Brain pericyte (primary cell): ENCODE measurements around the gene PGGHG.
"Not testable (repeated sequence)": the region's sequence is repeated elsewhere in the genome, so short reads cannot be mapped to it uniquely, and the experiment has no call there.

ENCODE experiments used
- DNase-seq: peaks from one replicate; pipeline ENCODE4 v3.0.0-alpha.2; 2012; ENCODE audit warnings: low read depth, low spot score

The PGGHG gene

DNA sequence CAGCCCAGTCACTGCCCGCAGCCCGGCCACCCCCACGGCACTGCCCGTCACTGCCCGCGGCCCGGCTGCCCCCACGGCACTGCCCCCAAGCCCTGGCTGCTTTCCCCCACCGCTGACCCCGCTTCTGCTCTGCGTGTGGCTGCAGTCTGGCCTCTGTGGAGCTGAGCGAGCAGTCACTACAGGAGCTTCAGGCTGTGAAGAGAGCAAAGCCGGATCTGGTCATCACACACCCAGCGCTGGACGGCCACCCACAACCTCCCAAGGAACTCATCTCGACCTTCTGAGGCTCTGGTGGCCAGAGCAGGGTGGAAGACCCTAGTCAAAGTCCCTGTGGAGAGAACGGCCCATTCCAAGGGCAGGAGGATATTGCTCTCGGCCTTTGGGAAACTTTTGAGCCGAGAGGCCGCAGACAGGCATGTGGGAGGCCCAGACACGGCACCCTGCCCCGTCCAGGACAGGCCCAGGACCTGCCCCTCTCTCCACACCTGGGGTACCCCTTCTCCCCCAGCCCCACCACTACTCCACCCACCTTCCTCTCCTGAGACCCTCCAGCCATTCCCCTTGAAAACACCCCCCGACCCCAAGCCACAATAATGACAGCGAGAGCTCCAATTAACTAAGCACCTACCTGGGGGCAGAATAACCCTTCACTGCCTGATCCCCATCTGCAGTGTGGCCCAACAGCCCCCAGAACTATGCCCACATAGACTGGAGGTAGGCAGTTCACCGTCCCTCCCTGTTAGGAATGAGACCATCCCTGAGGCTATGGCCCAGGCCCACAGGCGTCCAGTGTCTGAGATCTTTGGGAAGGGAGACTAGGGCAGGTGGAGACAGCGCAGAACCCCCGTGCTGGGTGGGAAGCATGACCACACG, 3.7 kb upstream of the PGGHG start:
- DNase-seq = no peak

DNA sequence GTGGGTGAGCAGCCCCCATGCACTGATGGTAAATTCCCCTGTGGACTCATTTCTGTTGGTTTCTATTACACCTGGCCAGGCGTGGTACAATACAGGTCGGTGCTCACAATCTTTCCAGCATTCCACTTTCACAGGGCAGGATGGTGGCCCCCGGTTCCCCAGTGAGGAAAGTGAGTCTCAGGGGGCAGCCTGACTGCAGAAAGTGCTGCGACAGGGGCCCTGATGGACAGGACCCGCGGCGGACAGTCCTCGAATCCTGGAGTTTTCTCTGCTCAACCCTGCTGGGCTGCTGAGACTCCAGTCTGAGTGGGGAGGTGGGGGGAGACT, 3.1 kb upstream of the PGGHG start:
- no peak for DNase-seq

DNA sequence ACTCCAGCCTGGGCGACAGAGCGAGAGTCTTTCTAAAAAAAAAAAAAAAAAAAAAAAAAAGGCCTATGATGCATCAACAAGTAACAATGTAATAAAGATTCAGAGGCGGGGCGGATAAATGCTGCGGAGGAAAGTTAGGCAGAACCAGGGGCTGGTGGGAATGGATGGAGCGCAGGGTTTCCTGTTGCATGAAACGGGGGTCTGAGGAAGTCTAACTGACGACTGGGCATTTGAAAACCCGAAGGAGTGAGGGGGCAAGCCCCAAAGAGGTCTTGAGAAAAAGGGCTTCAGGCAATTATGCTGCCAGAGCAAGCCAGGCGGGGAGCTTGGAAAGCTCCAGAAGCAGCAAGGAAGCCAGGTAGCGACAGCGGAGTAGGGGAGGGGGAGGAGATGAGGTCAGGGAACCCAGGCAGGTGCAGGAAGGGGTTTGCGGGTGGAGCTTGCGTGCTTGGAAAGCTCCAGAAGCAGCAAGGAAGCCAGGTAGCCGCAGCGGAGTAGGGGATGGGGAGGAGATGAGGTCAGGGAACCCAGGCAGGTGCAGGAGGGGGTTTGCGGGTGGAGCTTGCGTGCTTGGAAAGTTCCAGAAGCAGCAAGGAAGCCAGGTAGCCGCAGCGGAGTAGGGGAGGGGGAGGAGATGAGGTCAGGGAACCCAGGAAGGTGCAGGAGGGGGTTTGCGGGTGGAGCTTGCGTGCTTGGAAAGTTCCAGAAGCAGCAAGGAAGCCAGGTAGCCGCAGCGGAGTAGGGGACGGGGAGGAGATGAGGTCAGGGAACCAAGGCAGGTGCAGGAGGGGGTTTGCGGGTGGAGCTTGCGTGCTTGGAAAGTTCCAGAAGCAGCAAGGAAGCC, 1.7 kb upstream of the PGGHG start:
- not testable (repeated sequence) for DNase-seq

DNA sequence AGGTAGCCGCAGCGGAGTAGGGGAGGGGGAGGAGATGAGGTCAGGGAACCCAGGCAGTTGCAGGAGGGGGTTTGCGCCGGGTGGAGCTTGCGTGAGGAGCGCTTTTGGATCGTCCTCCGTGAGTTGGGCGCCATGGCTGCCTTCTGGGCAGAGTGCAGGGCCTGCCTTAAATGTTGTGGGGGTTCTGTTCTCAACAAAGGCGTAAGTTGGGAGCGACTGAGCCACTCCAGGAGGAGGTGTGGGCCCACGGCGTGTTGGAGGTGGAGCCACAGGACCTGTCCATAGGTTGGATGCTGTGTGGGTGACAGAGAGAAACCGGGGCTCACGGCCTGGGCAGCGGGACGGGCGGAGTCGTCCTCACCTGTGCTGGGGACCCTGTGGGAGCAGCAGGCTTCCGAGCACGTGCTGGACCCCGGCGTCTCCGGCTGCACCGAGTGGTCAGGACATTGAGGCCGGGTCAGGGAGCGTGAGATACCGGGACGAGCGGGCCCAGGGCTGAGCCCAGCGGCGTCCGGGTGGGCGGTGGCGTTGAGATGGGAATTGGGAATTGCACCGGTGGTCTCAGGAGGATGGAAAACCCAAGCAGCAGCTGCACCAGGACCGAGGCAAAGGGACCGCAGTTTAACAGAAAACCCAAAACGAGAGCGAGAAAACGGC, 977 bp upstream of the PGGHG start:
- no peak for DNase-seq

DNA sequence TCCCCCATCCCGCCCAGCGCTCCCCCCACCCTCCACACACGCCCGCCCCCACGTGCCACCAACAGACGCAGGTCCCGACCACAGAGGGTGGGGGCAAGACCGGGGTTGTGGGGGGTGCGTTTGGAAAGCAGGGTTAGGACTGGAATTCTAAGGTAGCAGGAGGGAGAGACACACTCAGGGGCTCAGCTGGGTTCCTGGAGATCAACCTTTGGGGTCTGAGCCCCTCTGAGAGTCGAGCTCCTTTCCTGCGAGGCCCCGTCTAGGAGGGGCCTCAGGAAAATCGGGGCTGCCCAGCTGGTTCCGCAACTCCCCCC, 429 bp downstream of the PGGHG start:
- DNase-seq = no peak

DNA sequence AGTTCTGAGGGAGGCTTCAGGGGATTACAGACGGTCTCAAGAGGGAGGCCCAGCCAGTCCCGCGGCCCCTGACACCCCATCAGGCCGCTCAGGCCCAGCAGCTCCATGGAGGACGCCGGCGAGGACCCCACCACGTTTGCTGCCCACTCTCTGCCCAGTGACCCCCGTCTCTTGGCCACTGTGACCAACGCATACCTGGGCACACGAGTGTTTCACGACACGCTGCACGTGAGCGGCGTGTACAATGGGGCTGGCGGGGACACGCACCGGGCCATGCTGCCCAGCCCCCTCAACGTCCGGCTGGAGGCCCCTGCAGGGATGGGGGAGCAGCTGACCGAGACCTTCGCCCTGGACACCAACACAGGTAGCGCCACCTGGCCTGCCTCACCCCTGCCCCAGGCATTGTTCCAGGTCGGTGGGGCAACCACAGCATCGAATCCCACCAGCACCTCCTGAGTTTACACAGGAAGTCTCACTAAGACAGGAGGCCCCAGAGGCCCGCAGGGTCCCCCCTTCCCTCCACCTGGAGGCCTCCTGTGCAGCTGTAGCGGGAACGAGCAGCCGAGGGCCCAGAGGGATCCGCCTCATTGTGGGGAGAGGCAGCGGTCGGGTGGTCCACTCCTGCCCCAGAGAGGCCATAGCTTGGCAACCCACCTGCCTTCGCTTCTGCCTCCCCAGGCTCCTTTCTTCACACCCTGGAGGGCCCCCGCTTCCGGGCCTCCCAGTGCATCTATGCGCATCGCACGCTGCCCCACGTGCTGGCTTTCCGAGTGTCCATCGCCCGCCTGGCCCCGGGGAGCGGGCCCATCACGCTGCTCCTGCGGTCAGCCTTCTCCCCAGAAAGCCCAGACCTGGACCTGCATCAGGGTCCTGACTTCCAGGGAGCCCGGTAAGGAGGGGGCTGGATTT, 1.0 kb downstream of the PGGHG start:
- no peak for DNase-seq

DNA sequence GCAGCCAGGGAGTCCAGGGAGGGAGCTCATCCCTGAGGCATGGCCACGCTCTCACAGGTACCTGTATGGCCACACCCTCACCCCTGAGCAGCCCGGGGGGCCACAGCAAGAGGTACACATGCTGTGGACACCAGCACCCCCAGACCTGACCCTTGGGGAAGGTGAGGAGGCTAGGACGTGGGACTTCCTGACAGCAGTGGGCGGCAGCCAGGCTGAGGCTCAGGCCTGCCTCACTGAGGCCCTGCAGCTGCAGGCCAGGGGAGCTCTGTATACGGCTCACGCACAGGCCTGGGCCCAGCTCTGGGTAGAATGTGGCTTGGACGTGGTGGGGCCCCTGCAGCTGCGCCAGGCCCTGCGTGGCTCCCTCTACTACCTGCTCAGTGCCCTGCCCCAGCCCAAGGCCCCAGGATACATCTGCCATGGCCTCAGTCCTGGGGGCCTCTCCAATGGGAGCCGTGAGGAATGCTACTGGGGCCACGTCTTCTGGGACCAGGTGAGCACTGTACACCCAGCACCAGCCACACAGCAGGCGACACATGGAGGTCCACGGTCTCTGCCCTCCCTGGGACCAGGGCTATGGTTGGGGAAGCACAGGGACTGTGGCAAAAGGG, 1.8 kb downstream of the PGGHG start:
- no peak for DNase-seq

DNA sequence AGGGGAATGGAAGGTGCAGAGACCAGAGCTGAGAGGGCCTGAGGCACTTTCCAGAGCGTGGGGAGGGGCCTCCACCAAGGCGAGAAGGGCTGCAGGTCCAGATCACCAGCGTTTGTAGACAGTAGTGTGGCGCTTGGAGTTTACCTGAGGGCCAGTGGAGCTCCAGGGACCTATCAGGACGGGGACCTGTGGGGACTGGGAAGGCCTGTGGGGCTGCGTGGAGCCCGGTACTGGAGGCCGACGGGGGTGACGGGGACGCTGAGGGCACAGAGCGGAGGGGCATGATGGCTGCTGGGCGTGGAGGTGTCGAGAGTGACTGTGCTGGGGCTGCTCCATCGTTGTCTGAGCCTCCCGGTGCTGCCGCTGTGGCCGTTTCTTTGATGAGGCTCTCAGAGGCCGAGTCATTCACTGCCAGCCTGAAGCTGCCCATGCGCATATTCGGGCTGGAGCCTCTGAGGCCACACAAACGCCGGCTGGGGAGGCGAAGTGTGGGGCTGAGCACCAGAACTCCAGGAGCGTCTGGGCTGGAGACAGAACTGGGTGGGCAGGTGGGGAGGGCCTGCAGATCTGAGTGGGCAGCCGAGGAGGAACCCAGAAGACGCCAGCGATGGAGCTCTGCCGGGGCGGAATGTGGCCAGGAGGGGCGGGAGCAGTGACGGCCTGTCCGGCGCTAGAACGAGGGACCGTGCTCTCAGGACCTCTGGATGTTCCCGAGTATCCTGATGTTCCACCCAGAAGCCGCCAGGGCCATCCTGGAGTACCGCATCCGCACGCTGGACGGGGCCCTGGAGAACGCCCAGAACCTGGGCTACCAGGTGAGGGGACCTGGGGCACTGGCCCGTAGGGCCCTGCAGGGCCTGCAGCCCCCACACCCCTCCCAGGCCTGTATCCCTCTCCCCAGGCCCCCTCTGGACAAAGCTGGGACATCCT, 2.6 kb downstream of the PGGHG start:
- no peak for DNase-seq

DNA sequence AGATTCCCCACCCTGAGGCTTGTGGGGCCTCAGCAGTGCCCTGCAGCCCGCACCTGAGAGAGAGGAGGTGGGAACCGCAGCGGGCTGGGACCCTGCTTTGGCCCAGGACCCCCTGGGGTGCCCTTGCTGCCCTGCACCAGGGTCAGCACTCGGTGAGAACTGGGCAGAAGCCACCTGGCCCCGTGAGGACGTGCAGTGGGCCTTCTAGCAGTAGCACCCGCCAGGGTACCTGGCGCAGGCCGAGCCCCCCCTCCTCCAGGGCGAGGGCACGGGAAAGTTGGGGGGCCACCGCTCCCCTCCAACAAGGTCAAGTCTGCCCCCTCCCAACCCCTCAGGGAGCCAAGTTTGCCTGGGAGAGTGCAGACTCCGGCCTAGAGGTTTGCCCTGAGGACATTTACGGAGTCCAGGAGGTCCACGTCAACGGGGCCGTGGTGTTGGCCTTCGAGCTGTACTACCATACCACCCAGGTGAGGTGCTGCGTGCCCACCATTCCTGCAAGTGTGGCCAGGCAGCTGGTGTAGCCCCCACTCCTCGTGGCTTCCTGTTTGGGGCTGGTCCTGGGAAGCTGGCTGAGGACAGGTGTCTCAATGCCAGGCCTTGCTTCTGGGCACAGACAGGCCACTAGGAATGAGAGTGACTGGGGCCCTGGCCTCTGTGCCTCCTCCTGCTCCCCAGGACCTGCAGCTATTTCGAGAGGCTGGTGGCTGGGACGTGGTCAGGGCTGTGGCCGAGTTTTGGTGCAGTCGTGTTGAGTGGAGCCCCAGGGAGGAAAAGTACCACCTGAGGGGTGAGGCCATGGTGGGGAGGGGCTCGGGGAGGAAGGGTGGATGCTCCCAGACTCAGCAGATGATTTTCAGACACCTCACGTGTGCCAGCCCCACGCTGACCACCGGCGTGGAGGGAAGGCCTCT, 3.5 kb downstream of the PGGHG start:
- no peak for DNase-seq

DNA sequence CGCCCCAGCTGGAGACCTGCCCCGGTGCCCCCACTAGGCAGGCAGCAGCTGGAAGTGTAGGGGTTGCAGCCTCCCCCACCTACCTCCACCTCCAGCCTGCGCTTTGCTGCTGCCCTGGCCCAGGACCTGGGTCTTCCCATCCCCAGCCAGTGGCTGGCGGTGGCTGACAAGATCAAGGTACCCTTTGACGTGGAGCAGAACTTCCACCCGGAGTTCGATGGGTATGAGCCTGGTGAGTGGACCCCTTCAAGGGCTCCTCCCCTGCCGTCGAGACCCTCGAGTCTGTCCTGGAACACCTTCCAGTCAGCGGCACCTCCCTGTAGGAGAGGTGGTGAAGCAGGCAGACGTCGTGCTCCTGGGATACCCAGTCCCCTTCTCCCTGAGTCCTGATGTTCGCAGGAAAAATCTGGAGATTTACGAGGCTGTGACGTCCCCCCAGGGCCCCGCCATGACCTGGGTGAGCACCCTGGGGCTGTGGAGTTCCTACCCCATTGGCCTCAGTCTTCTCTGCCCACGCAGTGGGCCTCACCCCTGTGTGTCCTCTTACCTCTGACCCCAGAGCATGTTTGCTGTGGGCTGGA, 4.4 kb downstream of the PGGHG start:
- DNase-seq = no peak

DNA sequence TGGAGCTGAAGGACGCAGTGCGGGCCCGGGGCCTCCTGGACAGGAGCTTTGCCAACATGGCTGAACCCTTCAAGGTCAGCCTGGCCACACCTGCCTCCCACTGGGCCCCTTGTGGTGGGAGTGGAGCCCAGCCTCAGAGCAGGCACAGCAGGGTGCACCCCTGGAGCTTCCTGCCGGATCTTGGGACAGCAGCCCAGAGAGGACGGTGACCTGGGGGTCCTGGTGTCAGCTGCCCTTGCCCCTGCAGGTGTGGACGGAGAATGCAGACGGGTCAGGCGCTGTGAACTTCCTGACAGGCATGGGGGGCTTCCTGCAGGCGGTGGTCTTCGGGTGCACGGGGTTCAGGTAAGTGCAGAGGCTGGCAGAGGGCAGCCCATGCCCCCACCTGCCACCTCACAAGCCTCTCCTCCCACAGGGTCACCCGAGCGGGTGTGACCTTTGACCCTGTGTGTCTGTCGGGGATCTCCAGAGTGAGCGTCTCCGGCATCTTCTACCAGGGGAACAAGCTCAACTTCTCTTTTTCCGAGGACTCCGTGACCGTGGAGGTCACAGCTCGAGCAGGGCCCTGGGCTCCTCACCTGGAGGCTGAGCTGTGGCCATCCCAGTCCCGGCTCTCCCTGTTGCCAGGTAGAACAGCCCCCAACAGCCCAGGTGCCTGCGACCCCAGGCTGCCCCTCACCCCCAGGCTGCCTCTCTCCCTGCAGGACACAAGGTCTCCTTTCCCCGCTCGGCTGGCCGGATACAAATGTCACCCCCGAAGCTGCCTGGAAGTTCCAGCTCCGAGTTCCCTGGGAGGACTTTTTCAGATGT, 5.1 kb downstream of the PGGHG start:
- no peak for DNase-seq

DNA sequence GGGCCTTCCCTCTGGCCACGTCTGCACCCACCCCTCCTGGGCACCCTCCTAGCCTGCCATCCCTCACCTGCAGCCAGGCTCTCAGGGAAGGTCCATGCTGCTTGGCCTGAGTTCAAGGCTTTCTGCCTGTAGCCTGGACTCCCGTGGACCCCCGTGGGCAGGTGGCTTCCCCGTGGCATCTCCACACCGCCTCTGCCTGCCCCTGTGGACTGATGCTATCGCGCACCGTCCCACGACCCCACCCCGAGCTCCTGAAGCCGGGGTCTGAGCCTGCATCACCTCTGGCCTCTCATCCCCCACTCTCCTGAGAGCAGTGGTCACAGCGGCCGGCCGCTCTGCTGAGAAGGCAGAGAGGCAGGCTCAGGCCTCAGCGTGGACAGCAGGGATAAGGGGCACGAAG, 5.9 kb downstream of the PGGHG start:
- DNase-seq = no peak

DNA sequence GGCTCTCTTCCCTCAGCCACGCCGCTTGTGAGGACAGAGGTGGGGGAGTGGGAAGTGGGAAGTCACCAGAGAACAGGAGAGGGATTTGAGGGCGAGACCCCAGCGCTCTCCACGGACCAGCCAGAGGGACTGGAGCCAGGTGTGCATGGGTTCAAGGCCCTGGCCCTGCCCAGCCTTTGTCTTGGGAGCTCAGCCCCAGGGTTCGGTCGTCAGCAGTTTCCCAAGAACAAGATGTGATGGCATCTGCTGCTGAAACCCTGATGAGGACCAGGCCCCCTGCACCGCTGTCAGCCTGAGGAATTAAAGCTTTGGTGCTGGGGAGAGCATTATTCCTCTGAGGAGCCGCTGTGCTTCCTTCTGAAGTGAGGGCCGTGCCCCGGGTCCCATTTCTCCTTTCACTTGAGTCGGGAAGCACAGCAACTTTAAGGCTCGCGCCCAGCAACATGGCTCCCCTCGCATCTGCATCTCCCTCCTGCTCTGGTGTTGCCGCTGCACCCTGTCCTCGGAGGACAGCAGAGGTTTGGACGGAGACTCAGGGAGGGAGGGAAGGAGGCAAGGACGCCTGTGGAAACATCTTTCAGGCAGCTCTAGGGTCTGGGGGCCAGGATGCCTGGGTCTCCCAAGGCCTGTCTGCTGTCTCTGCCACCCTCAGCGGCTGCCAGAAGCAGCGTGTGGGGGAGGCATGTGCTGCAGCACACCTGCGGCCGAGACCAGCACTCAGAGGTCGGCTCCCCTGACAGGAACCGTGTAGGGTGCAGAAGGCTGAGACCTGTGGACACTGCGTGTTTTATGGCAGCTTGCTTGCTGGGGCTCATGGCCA, 6.6 kb downstream of the PGGHG start:
- DNase-seq = no peak

DNA sequence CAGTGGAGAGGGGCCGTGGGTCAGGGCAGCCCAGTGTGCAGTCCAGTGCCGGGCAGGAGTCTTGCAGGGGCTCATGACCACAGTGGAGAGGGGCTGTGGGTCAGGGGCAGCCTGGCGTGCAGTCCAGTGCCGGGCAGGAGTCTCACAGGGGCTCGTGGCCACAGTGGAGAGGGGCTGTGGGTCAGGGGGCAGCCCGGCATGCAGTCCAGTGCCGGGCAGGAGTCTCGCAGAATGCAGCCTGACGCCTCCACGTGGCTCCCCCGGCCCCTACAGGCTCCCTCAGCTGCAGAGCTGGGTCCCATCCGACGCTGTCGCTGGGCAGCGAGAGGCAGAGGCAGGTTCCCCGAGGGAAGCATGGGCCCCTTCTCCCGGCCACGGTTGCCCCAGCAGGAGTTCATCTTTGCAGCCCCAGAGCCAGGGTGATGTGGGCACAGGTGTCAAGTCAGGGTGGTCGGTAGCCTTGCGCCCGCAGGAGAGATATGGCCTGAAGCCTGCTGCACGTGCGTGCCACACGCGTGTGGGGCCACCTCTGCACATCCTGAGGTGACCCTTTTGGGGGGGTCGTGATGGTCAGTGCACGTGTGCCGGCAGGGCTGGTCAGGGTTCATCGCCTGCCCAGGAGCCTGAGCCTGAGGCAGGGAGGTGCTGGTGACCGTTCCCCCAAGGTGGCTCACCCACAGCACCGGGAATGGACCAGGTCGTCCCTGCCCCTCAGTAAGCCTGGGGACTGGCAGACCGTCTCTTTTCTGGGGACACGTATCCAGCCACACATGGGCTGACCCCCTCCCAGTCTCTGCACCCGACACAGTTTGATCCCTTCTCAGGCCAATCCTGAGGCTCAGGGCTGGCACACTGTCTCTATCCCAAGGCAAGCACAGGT, 7.5 kb downstream of the PGGHG start:
- DNase-seq = no peak

DNA sequence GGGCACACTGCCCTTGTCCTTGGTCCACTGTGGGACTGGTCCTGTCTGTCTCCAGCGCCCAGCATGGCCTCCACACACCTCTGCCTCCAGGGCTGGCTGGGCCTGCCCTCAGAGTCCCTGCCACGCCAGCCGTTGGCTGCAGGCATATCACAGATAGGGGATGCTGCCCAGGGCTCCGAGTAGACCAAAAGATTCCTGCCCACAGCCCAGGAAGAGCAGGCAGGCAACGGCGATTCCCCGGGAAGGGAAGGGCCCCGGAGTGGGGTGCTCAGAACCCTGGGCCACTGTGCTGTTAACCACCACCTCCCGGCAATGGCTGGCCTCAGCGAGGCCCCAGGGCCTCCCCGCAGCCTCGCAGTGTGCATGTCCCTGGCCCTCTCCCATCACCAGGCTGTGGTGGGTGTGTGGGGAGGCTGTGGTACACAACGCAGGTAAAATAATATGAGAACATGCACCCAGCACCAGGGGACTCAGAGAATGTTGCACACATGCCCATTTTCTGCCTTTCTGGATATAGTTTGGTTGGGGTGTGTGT, 8.2 kb downstream of the PGGHG start:
- DNase-seq = no peak
